Measurements from ENCODE around the gene DNM2. TPM values are rescaled to one million over a fixed set of nuclear protein-coding genes. Genes with fewer than 3 reads are reported as not detected.

Gene DNM2
- polyA plus RNA-seq, 1 donor, result 131 TPM

DNA sequence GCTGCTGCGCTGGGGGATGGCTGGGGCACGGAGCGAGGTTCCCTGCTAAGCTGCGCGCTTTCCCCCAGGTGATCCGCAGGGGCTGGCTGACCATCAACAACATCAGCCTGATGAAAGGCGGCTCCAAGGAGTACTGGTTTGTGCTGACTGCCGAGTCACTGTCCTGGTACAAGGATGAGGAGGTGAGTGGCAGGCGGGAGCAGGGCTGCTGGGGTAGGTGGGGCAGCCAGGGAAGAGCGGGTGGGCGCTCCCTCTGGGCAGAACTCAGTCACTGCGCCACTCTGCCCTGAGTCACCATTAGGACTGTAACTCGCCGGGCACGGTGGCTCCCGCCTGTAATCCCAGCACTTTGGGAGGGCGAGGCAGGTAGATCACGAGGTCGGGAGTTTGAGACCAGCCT, 94.3 kb downstream of the DNM2 start:
- no peaks in the 10 kb centered on the region for H3K9me3 ChIP-seq (ENCODE audit: control insufficient read depth, low read depth, low read length)
- H3K4me1 ChIP-seq (ENCODE audit: control insufficient read depth, insufficient read depth, low read length), result peaks cover 3% of the 10 kb centered on the region
- peaks cover 85% of the 10 kb centered on the region for H3K36me3 ChIP-seq (ENCODE audit: control insufficient read depth, insufficient read depth, low read length)
- H3K27ac ChIP-seq (ENCODE audit: low read length), result no peak overlapping the region
- H3K4me3 ChIP-seq (ENCODE audit: low read length), result no peak overlapping the region
- DNase-seq, result no peak
- WGBS (ENCODE audit: insufficient coverage, low lambda C conversion rate), result no CpG with 5 or more reads among the region's 19 CpGs
- no peaks in the 10 kb centered on the region for H3K27me3 ChIP-seq (ENCODE audit: control insufficient read depth, insufficient read depth, low read length)

DNA sequence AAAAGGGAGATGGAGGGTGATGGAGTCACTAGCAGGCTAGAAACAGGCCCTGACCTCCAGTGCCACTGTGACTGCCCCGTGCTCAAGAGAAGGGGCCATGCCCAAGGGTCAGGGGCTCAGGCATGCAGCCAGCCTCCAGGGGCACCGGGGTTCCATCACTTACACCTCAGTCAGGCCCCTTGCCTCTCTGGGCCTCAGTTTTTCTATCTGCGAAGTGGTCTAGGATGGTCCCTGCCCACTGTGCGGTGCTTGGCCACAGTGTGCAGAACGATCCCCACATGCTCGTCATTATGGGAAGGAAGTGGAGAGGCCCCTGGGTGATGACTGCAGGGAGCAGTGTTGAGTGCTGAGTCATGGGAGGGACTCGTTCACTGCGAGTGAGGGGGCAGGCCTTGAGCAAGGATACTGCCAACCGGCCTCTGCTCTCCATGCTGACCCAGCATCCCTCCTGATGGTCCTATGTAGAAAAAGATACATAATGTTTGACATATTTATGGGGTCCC, 95.1 kb downstream of the DNM2 start:
- no CpG with 5 or more reads among the region's 9 CpGs for WGBS (ENCODE audit: insufficient coverage, low lambda C conversion rate)
- Histone ChIP-seq H3K9me3 (ENCODE audit: control insufficient read depth, low read depth, low read length) (no peaks in the 10 kb centered on the region), H3K4me1 (ENCODE audit: control insufficient read depth, insufficient read depth, low read length) (peaks cover 3% of the 10 kb centered on the region), H3K4me3 (ENCODE audit: low read length) (no peak overlapping the region), H3K27me3 (ENCODE audit: control insufficient read depth, insufficient read depth, low read length) (no peaks in the 10 kb centered on the region), H3K27ac (ENCODE audit: low read length) (no peak overlapping the region), H3K36me3 (ENCODE audit: control insufficient read depth, insufficient read depth, low read length) (peaks cover 84% of the 10 kb centered on the region)
- no peak for DNase-seq

DNA sequence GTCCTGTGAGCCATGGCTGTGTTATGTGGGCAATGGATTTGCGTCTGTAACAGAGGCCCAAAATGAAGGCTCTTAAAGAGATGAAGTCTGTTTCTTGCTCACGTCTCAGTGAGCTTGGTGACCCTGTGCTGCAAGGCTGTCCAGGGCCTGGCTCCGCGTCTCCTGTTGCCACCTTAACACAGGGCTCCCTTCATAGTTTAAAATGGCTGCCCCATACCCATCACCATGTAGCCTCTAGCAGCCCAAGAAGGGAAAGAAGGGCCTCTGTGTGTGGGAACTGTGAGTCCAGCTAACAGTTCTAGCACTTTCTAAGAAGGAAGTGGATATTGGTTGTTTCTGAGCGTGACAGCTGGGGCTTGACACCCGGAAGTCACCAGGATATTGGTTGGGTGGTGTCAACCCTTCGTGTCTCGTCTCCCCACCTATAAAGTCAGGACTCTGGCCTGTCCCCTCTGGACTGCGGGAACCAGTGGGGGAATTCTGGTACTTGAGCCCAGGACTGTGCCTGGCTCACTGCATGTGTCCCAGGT, 97.2 kb downstream of the DNM2 start:
- no peaks in the 10 kb centered on the region for H3K27me3 ChIP-seq (ENCODE audit: control insufficient read depth, insufficient read depth, low read length)
- H3K27ac ChIP-seq (ENCODE audit: low read length), result no peak overlapping the region
- no CpG with 5 or more reads among the region's 9 CpGs for WGBS (ENCODE audit: insufficient coverage, low lambda C conversion rate)
- H3K9me3 ChIP-seq (ENCODE audit: control insufficient read depth, low read depth, low read length), result no peaks in the 10 kb centered on the region
- H3K4me3 ChIP-seq (ENCODE audit: low read length), result no peak overlapping the region
- peaks cover 3% of the 10 kb centered on the region for H3K4me1 ChIP-seq (ENCODE audit: control insufficient read depth, insufficient read depth, low read length)
- peaks cover 80% of the 10 kb centered on the region for H3K36me3 ChIP-seq (ENCODE audit: control insufficient read depth, insufficient read depth, low read length)
- no peak for DNase-seq

DNA sequence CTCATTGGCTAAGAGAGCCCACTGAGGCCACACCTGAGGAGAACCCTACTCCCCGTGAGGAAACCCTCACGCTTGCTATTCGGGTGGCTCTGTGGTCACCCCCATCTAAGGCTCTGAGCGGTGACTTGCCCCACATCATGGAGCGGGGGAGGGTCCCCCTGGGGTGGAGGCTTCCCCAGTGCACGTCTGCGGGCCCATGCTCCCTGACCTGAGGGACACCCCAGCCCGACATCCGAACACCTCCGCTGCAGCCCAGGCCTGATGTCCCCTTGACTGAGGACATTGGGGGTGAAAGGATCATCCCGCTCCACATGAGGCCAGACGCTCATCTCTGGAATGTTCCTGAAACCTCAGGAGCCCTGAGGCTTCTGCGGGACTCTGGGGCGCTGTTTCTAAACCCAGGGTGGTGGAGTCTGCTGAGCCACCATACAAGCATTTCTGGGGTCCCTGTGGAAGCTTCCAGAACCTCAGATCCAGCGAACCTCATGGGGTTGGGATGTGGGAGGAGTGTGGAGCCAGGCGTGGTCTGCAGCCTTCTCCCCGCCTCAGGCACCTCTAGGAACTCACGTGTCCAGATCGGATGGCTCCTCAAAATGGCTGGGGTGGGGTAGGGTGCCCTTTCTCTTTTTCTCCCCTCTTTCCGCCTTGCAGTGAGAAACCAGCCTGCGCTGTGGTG, 98.2 kb downstream of the DNM2 start:
- WGBS (ENCODE audit: insufficient coverage, low lambda C conversion rate), result no CpG with 5 or more reads among the region's 21 CpGs
- Histone ChIP-seq H3K4me1 (ENCODE audit: control insufficient read depth, insufficient read depth, low read length) (peaks cover 3% of the 10 kb centered on the region), H3K36me3 (ENCODE audit: control insufficient read depth, insufficient read depth, low read length) (peaks cover 82% of the 10 kb centered on the region), H3K9me3 (ENCODE audit: control insufficient read depth, low read depth, low read length) (no peaks in the 10 kb centered on the region), H3K27ac (ENCODE audit: low read length) (no peak overlapping the region), H3K27me3 (ENCODE audit: control insufficient read depth, insufficient read depth, low read length) (no peaks in the 10 kb centered on the region), H3K4me3 (ENCODE audit: low read length) (peak overlapping the region; percentile 10)
- DNase-seq, result no peak

DNA sequence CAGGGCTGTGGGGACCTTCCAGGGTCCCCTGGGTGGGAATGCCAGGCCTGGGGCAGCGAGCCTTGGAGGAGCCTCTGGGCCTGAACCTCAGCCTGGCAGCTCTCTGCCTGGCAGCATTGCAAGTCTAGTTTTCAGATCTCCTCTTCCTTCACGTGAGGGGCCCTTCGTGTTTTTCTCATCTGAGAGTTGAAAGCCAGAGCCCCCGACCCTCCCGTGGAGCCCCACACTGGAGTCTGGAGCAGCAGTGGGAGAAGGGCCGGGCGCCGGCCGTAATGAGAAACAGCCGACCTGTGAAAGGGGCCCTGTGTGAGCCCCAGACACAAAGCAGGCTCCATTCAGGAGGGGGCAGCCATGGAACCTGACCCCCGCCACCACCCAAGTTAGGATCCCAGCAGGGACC, 98.8 kb downstream of the DNM2 start:
- H3K36me3 ChIP-seq (ENCODE audit: control insufficient read depth, insufficient read depth, low read length), result peaks cover 81% of the 10 kb centered on the region
- no peaks in the 10 kb centered on the region for H3K9me3 ChIP-seq (ENCODE audit: control insufficient read depth, low read depth, low read length)
- WGBS (ENCODE audit: insufficient coverage, low lambda C conversion rate), result no CpG with 5 or more reads among the region's 11 CpGs
- peaks cover 3% of the 10 kb centered on the region for H3K4me1 ChIP-seq (ENCODE audit: control insufficient read depth, insufficient read depth, low read length)
- H3K4me3 ChIP-seq (ENCODE audit: low read length), result peak overlapping the region; percentile 32
- H3K27me3 ChIP-seq (ENCODE audit: control insufficient read depth, insufficient read depth, low read length), result no peaks in the 10 kb centered on the region
- DNase-seq, result no peak
- peak overlapping the region; percentile 25 for H3K27ac ChIP-seq (ENCODE audit: low read length)

DNA sequence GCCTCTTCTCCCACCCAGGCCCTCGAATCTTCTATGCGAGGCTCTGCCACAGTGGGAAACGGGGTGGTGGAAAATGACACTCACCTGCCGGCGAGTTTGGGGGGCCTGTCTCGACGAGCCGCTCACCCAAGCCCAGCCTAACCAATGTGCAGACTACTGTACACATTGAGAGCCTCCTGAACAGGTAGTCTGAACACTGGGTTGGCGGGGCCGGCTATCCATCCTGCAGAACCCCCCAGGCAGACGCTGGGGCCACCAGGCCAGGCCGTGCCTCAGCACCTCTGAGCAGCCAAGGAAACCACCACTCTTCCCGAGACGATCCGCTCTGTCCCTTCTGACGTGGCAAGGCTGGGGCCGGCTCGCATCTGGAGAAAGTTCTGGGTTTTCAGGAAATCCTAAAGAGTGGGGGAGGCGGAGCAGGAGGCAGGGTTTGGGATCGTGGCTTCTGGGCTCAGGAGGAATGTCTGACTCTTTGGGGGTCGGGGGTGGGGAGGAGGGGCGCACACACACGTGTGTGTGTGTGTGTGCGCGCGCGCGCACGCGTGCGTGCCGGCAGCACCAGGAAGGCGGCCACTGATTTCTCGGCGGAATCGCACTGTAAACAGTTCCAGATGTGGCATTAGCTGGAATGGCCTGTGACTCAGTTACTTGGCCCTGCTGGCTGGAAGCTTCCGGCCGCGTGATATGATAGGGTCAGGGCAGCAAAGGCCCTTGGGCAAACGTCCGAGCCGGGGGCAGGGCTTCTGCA, 99.6 kb downstream of the DNM2 start:
- Histone ChIP-seq H3K27ac (ENCODE audit: low read length) (peak overlapping the region; percentile 25), H3K4me3 (ENCODE audit: low read length) (peak overlapping the region; percentile 32), H3K27me3 (ENCODE audit: control insufficient read depth, insufficient read depth, low read length) (no peaks in the 10 kb centered on the region), H3K36me3 (ENCODE audit: control insufficient read depth, insufficient read depth, low read length) (peaks cover 80% of the 10 kb centered on the region), H3K9me3 (ENCODE audit: control insufficient read depth, low read depth, low read length) (no peaks in the 10 kb centered on the region), H3K4me1 (ENCODE audit: control insufficient read depth, insufficient read depth, low read length) (peaks cover 3% of the 10 kb centered on the region)
- no CpG with 5 or more reads among the region's 42 CpGs for WGBS (ENCODE audit: insufficient coverage, low lambda C conversion rate)
- DNase-seq, result peak in 1 of 2 donors; percentile 31

DNA sequence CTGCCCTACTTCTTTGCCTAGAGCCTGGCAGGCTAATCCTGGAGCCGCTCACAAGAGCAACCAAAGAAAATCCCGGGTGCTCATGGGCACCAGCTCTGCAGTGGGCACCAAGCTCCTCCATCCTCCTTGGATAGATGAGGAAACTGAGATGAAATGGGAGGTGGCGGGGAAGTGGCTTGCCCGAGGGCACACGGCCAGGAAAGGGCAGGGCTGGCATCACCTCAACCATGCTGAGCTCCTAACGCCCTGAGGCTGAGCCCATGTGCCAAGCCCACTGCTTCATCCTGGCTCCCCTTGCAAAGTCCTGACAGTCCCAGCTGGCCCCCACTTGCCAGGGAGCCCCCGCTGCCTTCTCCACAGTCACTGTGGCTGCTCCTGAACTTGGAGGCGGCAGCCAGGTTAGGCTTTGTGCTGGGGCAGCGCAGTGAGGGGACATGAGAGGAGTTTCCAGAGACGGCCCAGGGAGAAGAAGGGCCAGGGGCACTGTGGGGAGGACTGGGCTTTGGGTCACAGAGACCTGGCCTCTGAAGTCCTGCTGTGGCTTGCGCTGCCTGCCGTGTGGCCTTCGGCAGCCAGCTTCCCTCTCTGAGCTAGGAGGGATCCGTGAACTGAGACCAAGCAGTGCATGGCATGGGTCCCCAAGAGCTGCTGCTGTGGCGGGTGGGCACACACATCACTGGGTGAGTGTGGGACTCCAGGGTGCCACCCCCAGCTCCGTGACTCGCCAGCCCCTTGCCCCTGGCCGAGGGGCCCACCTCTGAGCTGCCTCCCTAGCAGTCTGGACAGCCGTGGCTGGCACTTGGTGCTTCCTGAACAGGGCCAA, 100.6 kb downstream of the DNM2 start:
- H3K9me3 ChIP-seq (ENCODE audit: control insufficient read depth, low read depth, low read length), result no peaks in the 10 kb centered on the region
- H3K27me3 ChIP-seq (ENCODE audit: control insufficient read depth, insufficient read depth, low read length), result no peaks in the 10 kb centered on the region
- no peak overlapping the region for H3K4me3 ChIP-seq (ENCODE audit: low read length)
- WGBS (ENCODE audit: insufficient coverage, low lambda C conversion rate), result no CpG with 5 or more reads among the region's 19 CpGs
- H3K27ac ChIP-seq (ENCODE audit: low read length), result no peak overlapping the region
- DNase-seq, result no peak
- H3K36me3 ChIP-seq (ENCODE audit: control insufficient read depth, insufficient read depth, low read length), result peaks cover 73% of the 10 kb centered on the region
- H3K4me1 ChIP-seq (ENCODE audit: control insufficient read depth, insufficient read depth, low read length), result no peaks in the 10 kb centered on the region

DNA sequence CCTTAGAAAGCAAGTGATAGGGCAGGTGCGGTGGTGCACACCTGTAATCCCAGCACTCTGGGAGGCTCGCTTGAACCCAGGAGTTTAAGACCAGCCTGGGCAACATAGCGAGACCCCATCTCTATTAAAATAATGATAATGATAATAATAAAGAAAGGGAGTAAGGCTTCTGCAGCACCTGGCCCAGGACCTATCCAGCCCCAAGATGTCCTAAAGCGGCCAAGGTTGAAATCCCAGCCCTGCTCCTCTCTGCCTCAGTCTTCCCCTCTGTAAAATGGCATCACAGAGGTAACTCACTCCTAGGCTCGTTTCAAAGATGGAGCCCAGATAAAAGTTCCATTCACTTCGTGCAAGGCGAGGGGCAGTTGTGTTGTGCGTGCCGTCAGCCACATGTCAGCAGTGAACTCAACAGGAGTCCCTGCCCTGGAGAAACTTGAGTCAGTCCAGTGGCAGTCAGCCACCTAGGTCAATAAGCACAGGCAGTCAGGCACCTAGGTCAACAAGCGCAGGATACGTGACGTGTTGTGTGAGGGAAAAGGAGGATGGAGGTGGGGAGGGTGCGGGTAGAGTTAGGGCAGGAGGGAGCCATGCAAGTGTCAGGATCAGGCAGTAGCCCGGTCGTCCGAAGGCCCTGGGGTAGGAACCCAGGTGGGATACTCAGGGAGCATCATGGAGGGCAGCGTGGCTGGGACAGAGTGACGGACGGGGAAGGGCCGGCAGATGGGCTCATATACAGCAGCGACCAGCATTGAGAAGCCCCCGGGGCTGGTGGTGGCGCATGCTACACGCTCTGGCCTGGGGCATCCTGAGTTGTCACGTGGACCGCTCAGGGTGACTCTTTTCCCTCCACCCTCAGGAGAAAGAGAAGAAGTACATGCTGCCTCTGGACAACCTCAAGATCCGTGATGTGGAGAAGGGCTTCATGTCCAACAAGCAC, 101.5 kb downstream of the DNM2 start:
- peaks cover 76% of the 10 kb centered on the region for H3K36me3 ChIP-seq (ENCODE audit: control insufficient read depth, insufficient read depth, low read length)
- no peaks in the 10 kb centered on the region for H3K9me3 ChIP-seq (ENCODE audit: control insufficient read depth, low read depth, low read length)
- no CpG with 5 or more reads among the region's 27 CpGs for WGBS (ENCODE audit: insufficient coverage, low lambda C conversion rate)
- no peaks in the 10 kb centered on the region for H3K27me3 ChIP-seq (ENCODE audit: control insufficient read depth, insufficient read depth, low read length)
- DNase-seq, result no peak
- no peak overlapping the region for H3K4me3 ChIP-seq (ENCODE audit: low read length)
- no peak overlapping the region for H3K27ac ChIP-seq (ENCODE audit: low read length)
- no peaks in the 10 kb centered on the region for H3K4me1 ChIP-seq (ENCODE audit: control insufficient read depth, insufficient read depth, low read length)

DNA sequence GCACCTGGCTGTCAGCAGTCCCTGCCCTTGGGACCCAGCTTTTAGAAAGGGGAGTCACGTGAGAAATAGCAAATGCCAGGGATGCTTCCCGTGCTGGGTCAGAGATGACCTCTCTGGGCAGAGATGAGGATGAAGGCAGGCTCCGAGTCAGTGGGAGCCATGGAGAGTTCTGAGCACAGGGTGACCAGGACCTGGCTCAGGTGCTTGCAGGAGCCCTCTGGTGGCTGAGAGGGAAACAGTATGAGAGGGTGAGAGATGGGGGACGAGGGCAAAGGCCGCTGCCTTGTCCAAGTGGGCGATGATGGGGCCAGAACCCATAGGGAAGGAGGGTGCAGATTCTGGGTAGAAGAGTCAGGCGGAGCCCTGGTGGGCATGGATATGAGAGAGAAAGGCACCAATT, 102.3 kb downstream of the DNM2 start:
- Histone ChIP-seq H3K36me3 (ENCODE audit: control insufficient read depth, insufficient read depth, low read length) (peaks cover 77% of the 10 kb centered on the region), H3K4me3 (ENCODE audit: low read length) (no peak overlapping the region), H3K9me3 (ENCODE audit: control insufficient read depth, low read depth, low read length) (no peaks in the 10 kb centered on the region), H3K27me3 (ENCODE audit: control insufficient read depth, insufficient read depth, low read length) (no peaks in the 10 kb centered on the region), H3K4me1 (ENCODE audit: control insufficient read depth, insufficient read depth, low read length) (no peaks in the 10 kb centered on the region), H3K27ac (ENCODE audit: low read length) (no peak overlapping the region)
- no CpG with 5 or more reads among the region's 7 CpGs for WGBS (ENCODE audit: insufficient coverage, low lambda C conversion rate)
- no peak for DNase-seq

Measured in large intestine (tissue), 3 donors.